Measurements from ENCODE around the gene HINT2. TPM values are rescaled to one million over a fixed set of nuclear protein-coding genes. Genes with fewer than 3 reads are reported as not detected.

The HINT2 gene
- total and polyA plus RNA-seq, 2 donors (not counting 1 experiment from before 2014, with no cell fraction given): 31.9 to 33.6 TPM

DNA sequence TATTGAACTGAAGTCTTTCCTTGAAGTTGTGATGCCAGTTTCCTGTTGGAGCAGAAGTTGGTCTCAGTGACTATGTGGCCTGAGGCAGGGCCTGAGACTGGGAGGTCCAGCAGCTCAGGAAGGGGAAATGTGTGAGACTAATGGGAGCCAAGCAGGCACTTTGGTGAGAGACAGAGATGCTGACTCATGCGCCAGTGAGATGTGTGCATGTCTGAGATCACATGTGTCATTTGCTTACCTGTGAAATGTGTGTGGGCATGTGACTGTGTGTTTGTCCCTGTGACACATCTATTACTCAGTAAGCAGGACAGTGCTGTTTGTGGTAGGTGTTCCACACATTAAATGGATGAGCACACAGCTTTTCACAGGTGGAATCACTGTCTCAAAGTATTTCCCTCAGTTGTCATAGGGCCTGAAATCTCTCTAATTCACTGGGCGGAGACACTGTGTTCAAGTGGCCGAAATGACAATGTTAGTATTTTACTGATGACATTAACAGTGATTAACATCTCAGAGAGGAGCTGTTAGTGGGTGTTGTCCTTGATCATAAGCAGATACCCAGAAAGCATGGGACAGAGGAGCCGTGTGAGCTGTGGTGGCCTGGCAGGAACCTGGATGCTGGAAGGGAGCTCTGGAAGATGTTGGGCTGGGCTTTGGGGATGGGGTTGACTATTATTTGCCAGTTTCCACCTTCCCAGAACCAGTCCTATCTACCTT lies 16.0 kb downstream of the HINT2 start:
- DNase-seq (no peak), ATAC-seq (ENCODE audit: low read depth) (no peak)
- Histone ChIP-seq H3K4me3 (ENCODE audit: control extremely low read depth in 1 of 5, extremely low read depth in 1 of 5, insufficient read depth in 1 of 5, low read depth in 2 of 5, low read length in 4 of 5) (no peak overlapping the region), H2AFZ (ENCODE audit: insufficient read depth, low read depth, low read length, poor library complexity, severe bottlenecking) (no peak overlapping the region), H3K4me2 (replicated peaks; ENCODE audit: low read depth, low read length, poor library complexity, severe bottlenecking) (no peak overlapping the region), H4K20me1 (ENCODE audit: control insufficient read depth, insufficient read depth, low read length, poor library complexity, severe bottlenecking) (no peaks in the 10 kb centered on the region), H3K27ac (ENCODE audit: low read length in 2 of 2) (no peak overlapping the region), H3K27me3 (replicated peaks in 1 of 4; ENCODE audit: control extremely low read depth in 1 of 4, control insufficient read depth in 3 of 4, insufficient read depth in 4 of 4, low read length in 3 of 4) (no peaks in the 10 kb centered on the region), H3K9ac (ENCODE audit: low read length) (no peak overlapping the region), H3K9me3 (ENCODE audit: control extremely low read depth in 1 of 3, control insufficient read depth in 2 of 3, insufficient read depth in 1 of 3, low read length in 2 of 3) (no peaks in the 10 kb centered on the region), H3K4me1 (ENCODE audit: control insufficient read depth in 2 of 2, insufficient read depth in 2 of 2, low read length in 2 of 2) (no peaks in the 10 kb centered on the region), H3K79me2 (ENCODE audit: control insufficient read depth, insufficient read depth, low read length) (no peaks in the 10 kb centered on the region), H3K36me3 (replicated peaks in 1 of 2; ENCODE audit: control extremely low read depth in 1 of 2, control insufficient read depth in 1 of 2, extremely low read depth in 1 of 2, insufficient read depth in 2 of 2, low read length in 1 of 2) (peaks cover 0 to 6% of the 10 kb centered on the region in 2 experiments)
- no peaks in the 10 kb centered on the region for H3K4me1 Mint-ChIP-seq
- H3K9me3 Mint-ChIP-seq (ENCODE audit: insufficient read depth): no peaks in the 10 kb centered on the region
- no peak for TF ChIP-seq CTCF (IDR thresholded peaks at IDR 0.05)
- TF ChIP-seq EZH2 (IDR thresholded peaks at IDR 0.05; ENCODE audit: borderline replicate concordance, insufficient read depth, low read depth, low read length, poor library complexity, severe bottlenecking): no peak
- intact Hi-C loops (cut with micrococcal nuclease): no loop called here
- H3K4me3 Mint-ChIP-seq: no peak overlapping the region
- ChIA-PET POLR2A (no interaction called here), CTCF (interaction anchor here (1.1 to 1.9 kb wide), 5 partner anchors 9 to 83 kb away, joined by 3 to 8 read pairs (median 3); no protein-coding TSS in a partner anchor)
- H3K27ac Mint-ChIP-seq: no peak overlapping the region
- no peaks in the 10 kb centered on the region for H3K27me3 Mint-ChIP-seq
- WGBS (ENCODE audit: insufficient coverage): 87% methylated on average over 3 of the region's 4 CpGs

Data from B cell (primary cell).